Measurements from ENCODE around the gene NSF. TPM values are rescaled to one million over a fixed set of nuclear protein-coding genes. Genes with fewer than 3 reads are reported as not detected.

The NSF gene
- total RNA-seq, 1 experiment from 2014 or later = 56.5 TPM

DNA sequence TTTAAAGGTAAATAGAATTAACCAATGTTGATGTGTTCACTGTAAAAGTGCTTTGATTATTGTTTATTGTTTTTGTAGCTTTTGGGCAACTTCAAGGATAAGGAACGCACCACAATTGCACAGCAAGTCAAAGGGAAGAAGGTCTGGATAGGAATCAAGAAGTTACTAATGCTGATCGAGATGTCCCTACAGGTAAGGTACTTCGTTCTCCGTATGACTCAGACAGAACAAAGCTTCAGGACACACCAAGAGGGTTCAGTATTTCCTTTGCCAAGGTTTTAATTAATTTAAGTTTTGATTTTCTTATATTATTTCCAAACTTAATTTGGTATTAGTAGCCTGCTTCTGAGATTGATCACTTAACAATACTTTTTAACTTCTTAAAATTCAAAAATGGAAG, 161.0 kb downstream of the NSF start:
- BruUV-seq (replicated peaks) = no TSS peak
- in situ Hi-C loops (cut with HindIII; ENCODE audit: low pct_unique_long_range_greater_than_20kb, low sequenced_read_pairs) = no loop called here

DNA sequence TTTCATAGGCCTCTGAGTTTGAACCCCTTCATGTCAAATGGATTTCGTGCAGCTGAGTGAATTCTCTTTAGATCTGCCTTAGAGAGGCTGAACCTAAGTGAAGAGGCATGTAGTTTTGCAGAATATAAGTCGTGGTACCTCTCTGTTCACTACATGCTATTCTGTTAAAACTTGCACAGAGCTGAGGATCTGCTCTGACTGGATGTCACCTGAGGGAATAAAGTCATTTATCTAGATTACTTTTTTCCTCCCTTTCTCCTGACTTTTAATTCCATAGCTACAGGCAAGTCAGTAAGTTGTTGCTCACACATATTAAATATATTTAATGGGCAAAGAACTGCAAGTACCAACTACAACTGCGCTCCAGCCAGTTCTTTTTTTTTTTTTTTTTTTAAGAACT, 163.3 kb downstream of the NSF start:
- ATAC-seq (no peak), DNase-seq (ENCODE audit: low read depth, low spot score) (no peak)
- Histone ChIP-seq H3K4me3 (ENCODE audit: low read depth in 2 of 2, low read length in 2 of 2) (no peak overlapping the region), H3K36me3 (ENCODE audit: control insufficient read depth, insufficient read depth, low read length) (no peaks in the 10 kb centered on the region; the same call in 1 of the 2 replicates), H3K27ac (ENCODE audit: low read length) (no peak overlapping the region), H3K9me3 (ENCODE audit: control insufficient read depth, insufficient read depth, low read depth, low read length) (no peaks in the 10 kb centered on the region), H3K4me1 (ENCODE audit: control insufficient read depth, insufficient read depth, low read length) (peaks cover 8% of the 10 kb centered on the region), H3K27me3 (ENCODE audit: control insufficient read depth, insufficient read depth, low read length) (no peaks in the 10 kb centered on the region)
- no peak for TF ChIP-seq CTCF (IDR thresholded peaks at IDR 0.05)
- TF ChIP-seq SIN3A (IDR thresholded peaks at IDR 0.05; ENCODE audit: borderline replicate concordance, insufficient read depth, low read depth, low read length) = no peak
- no peak for TF ChIP-seq TCF7L2 (IDR thresholded peaks at IDR 0.05; ENCODE audit: low read depth, low read length)
- no peak for TF ChIP-seq POLR2AphosphoS5 (IDR thresholded peaks at IDR 0.05; ENCODE audit: low read depth, low read length)
- TF ChIP-seq, protein P1, sequence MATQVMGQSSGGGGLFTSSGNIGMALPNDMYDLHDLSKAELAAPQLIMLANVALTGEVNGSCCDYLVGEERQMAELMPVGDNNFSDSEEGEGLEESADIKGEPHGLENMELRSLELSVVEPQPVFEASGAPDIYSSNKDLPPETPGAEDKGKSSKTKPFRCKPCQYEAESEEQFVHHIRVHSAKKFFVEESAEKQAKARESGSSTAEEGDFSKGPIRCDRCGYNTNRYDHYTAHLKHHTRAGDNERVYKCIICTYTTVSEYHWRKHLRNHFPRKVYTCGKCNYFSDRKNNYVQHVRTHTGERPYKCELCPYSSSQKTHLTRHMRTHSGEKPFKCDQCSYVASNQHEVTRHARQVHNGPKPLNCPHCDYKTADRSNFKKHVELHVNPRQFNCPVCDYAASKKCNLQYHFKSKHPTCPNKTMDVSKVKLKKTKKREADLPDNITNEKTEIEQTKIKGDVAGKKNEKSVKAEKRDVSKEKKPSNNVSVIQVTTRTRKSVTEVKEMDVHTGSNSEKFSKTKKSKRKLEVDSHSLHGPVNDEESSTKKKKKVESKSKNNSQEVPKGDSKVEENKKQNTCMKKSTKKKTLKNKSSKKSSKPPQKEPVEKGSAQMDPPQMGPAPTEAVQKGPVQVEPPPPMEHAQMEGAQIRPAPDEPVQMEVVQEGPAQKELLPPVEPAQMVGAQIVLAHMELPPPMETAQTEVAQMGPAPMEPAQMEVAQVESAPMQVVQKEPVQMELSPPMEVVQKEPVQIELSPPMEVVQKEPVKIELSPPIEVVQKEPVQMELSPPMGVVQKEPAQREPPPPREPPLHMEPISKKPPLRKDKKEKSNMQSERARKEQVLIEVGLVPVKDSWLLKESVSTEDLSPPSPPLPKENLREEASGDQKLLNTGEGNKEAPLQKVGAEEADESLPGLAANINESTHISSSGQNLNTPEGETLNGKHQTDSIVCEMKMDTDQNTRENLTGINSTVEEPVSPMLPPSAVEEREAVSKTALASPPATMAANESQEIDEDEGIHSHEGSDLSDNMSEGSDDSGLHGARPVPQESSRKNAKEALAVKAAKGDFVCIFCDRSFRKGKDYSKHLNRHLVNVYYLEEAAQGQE (IDR thresholded peaks at IDR 0.05; ENCODE audit: insufficient read depth in 1 of 2, low read depth in 2 of 2, low read length in 1 of 2) = no peak
- in situ Hi-C loops (cut with HindIII; ENCODE audit: low pct_unique_long_range_greater_than_20kb, low sequenced_read_pairs) = no loop called here
- ChIA-PET POLR2A (no interaction called here), CTCF (no interaction called here)
- no TSS peak for BruUV-seq (replicated peaks)
- intact Hi-C loops (cut with micrococcal nuclease; ENCODE audit: unreplicated experiment) = no loop called here

More for the DNA sequence above, 161.0 kb downstream of the NSF start:
- DNase-seq (ENCODE audit: low read depth, low spot score) (no peak), ATAC-seq (no peak)
- Histone ChIP-seq H3K27me3 (ENCODE audit: control insufficient read depth, insufficient read depth, low read length) (no peaks in the 10 kb centered on the region), H3K9me3 (ENCODE audit: control insufficient read depth, insufficient read depth, low read depth, low read length) (no peaks in the 10 kb centered on the region), H3K27ac (ENCODE audit: low read length) (no peak overlapping the region), H3K4me3 (ENCODE audit: low read depth in 2 of 2, low read length in 2 of 2) (no peak overlapping the region), H3K36me3 (ENCODE audit: control insufficient read depth, insufficient read depth, low read length) (no peaks in the 10 kb centered on the region), H3K4me1 (ENCODE audit: control insufficient read depth, insufficient read depth, low read length) (no peaks in the 10 kb centered on the region)
- TF ChIP-seq POLR2AphosphoS5 (IDR thresholded peaks at IDR 0.05; ENCODE audit: low read depth, low read length) (no peak), TCF7L2 (IDR thresholded peaks at IDR 0.05; ENCODE audit: low read depth, low read length) (no peak), SIN3A (IDR thresholded peaks at IDR 0.05; ENCODE audit: borderline replicate concordance, insufficient read depth, low read depth, low read length) (no peak), CTCF (IDR thresholded peaks at IDR 0.05) (no peak)
- TF ChIP-seq, protein P1 (IDR thresholded peaks at IDR 0.05; ENCODE audit: insufficient read depth in 1 of 2, low read depth in 2 of 2, low read length in 1 of 2) = no peak
- intact Hi-C loops (cut with micrococcal nuclease; ENCODE audit: unreplicated experiment) = no loop called here
- ChIA-PET POLR2A (no interaction called here), CTCF (no interaction called here)

Measured in Panc1 (cell line).